HuH-7.5 (cell line): ENCODE measurements around the gene DBN1.

Experiments used
- DNase-seq: peaks from one replicate; pipeline ENCODE4 v3.0.0; 2011; ENCODE audit warnings: low spot score

DBN1 gene

DNA sequence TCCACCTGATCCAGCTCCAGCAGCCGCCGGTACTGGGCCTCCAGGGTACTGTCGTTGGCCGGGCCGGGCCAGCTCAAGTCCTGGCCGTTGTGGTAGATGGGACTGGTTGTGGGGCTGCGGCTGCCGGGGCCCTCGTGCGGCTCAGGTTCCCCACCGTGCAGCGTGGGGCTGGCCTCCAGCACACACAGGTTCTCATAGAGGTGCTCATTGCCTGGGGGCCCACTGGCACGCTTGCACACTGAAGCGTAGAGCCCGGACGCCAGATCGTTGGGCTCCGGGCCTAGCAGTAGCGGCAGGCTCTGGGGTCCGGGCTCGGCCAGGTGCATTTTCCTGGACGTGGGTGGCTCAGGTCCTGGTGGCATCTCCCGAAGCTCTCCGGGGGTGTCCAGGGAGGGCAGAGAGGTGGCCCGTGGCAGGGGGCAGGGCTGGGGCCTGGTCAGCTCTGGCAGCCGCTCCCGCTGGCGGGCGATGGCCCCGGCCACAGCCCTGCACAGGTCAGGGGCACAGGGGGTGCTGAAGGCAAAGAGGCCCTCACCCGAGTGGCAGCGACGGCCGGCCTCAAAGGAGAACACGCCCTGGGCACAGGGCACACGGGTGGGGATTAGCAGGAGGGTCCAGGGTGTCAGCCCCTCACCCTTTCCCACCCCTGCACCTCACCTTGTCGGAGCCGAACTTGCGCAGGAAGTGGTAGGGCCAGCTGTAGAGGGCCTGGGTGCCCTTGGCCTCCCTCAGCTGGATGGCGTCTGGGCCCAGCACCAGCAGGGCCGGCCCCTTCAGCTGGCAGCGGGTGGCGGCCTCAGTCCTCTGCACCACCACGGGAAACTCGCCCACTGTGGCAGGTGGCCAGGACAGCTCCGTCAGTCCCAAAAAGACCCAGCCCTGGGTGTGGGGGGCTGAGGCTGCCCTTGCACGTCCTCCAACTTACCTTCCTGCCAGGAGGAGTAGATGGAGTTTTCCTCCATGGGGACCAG lies 30.9 kb upstream of the DBN1 start:
- no peak for DNase-seq

GRCh38 chr5:177503351-177504085 lies 30.1 kb upstream of the DBN1 start:
- DNase-seq = no peak

DNA sequence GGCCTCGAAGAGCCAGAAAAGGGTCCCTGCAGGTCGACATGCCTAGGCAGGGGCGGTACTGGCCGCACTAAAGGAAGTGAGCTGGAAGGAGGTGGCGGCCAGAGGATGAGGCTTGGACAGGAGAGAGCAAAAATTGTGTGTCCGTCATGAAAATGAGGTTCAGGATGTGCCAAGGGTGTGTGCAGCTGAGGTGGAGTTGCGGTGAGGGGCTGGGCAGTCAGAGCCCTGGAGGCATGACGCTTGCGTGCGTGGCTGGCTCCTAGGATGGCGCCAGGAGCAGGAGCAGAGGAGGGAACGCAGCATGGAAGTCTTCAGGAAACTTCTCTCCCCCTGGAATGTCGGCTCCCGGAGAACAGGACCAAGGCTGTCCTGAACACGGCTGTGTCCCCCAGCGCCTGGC lies 29.5 kb upstream of the DBN1 start:
- DNase-seq = no peak

GRCh38 chr5:177501874-177502678 lies 28.6 kb upstream of the DBN1 start:
- DNase-seq = no peak

DNA sequence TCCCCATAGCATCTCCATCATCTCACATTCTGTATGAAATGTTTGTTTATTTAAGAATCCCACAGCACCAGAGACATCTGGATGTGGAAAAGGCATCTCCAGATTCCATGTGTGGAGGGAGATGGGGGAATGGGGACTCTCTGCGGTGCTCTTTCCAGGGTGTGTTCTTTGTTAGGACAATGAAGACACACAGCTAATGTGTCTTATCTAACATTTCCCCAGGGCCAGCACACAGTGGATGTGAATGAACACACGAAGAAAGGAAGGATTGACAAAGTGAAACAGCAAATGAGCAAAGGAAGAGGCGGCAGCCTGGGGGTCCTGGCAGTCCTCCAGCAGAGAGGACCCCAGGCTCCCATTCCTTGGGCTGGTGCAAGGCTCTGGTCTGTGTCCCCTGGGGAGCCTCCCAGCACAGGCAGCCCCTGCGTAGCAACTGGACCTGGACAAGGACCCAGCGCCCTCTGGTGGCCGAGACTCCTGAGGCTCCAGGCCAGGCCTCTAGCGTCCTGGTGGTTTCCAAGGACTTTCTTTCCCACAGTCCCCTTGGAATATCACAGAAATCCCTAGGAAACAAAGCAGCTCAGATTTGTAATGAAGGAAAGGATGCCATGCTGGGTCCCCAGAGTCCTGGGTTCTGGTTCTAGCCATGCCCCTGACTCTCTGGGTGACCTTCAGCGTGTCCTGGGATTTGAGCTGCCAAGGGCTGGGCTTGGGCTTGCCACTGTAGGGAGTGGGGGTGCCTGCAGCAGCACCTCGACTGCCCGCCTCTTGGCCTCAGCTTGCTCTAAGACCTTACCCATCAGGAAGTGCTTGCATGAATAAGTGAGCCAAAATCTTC lies 27.5 kb upstream of the DBN1 start:
- DNase-seq = peak; percentile 97

GRCh38 chr5:177499842-177500241 lies 26.4 kb upstream of the DBN1 start:
- DNase-seq = no peak

DNA sequence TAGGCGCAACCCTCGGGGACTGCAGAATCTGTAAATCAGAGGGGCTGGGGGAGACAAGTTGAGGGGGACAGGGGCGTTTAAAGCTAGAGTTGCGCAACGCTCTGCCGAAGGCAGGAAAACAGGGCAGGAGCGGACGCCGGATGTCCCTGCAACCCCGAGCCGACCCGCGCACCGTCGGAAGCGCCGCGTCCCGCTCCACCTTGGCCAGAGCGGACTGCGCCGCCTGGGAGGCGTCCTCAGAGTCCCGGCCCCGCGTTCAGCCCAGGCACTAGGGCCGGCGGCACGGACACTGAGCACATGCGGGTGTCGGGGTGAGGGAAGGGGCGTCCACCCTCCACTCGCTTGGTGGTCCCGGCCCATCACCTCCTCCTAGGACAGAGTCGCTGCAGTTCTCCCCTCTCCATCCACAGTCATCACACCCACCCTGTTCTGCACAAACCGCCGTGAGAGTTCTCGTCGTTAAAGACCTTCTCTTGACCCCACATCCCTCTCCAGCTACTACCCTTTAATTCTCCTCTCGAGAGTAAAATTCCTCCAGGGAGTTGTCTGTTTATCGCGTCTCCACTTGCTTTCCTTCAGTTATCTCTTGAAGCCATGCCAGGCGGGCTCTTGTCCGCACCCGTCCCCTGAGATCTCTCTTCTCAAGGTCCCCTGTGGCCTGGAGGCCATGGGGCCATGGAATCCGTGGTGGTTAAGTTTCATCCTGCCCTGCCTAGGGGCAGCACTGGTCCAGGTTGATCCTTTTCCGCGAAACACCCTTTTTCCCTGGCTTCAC lies 24.8 kb upstream of the DBN1 start:
- DNase-seq = peak; percentile 60

DNA sequence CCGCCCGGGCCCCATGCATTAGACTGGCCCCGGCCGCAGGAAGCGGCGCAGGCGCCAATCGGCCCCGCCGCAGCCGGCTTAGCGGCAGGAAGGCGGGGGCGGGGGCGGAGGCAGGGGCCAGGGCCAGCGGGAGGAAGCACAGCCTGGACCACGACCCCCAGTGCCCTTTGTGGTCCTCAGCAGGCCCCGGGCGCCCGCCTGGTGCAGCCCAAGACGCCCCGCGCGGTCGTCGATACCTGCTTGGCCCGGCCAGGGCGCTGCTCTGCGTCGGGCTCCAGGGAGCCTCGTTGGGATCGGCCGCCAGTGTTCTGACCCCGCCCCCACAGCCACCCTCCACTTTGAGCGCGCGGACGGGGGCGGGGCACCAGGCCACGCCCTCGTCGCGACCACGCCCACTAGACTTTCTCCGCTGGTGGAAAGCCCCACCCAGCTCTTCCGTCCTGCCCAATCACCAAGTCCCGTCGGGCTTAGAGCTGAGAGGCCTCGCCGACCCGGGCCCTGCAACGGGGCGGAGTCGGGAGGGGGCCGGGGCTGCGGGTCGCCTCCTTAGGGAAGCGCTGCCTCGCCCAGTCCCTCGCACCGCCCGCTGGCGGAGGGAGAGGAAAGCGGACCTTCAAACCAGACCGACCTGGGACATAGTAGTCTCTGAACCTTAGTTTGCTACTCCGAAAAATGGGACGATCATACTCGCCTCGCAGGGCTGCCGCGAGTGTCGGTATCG lies 24.0 kb upstream of the DBN1 start, which contains the start of gene PDLIM7:
PDLIM7 (minus strand) TSS at position 313 of the 721 bp plus-strand sequence. CDS start 1,092 bp downstream, outside the sequence.
- peak; percentile 100 for DNase-seq

DNA sequence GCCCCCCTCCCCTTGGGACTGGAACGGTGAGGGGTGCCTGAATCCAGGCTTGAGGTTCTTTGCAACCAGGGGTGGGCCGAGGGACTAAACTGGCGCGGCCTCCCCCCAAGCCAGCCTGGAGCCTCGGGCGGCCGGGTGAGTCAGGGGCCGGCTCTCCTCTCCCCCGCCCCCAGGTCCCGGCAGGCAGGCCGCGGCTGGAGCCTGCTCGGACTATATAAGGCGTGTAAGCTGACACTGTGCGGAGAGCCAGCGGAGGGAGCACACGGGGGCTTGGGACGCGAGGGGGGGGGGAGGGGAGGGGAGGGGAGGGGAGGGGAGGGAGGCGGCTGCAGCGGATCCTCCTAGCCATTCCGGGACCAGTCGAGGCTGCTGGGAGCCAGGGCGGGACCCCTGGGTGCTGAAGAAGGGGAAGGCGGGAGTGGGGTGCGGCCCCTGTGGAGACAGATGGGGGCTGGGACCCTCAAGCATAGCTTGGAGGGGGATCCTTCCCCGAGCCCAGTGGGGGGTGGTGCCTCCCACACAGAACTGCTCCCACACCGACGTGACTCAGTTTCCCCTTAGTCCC lies 23.4 kb upstream of the DBN1 start:
- DNase-seq = peak; percentile 92

DNA sequence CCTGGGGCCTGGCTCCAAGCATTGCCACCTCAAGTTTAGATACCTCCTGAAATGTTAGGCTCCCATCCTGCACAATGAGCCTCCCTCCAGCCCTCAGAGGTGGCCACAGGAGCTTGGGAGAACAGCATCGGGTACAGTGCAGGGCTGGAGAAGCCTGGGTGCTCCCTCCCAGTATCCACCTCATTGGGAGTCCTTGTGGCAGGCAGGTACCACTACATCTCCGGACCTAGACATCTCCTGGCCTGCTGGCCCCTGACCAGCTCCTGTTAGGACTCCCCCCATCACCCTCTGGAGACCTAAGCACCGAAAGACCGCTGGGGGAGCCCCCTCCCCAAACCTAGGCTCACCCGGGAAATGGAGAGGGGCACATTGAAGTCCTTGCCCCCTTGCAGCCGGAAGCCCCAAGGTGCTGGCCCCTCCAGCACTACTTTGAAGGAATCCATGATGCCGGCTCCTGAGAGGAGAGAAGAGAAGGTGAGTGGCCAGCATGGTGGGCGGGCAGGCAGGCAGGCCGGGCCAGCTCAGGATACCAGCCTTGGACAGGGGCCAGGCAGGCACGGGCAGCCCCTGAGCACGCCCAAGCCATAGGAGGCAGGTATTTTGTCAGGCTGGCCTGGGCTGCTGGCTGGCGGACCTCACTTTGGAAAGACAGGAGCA lies 22.8 kb upstream of the DBN1 start:
- DNase-seq = peak; percentile 92

GRCh38 chr5:177495243-177496060 lies 22.0 kb upstream of the DBN1 start:
- DNase-seq = no peak

- DNase-seq = no peak
Measured at GRCh38 chr5:177494346-177495195, 21.1 kb upstream of the DBN1 start.

DNA sequence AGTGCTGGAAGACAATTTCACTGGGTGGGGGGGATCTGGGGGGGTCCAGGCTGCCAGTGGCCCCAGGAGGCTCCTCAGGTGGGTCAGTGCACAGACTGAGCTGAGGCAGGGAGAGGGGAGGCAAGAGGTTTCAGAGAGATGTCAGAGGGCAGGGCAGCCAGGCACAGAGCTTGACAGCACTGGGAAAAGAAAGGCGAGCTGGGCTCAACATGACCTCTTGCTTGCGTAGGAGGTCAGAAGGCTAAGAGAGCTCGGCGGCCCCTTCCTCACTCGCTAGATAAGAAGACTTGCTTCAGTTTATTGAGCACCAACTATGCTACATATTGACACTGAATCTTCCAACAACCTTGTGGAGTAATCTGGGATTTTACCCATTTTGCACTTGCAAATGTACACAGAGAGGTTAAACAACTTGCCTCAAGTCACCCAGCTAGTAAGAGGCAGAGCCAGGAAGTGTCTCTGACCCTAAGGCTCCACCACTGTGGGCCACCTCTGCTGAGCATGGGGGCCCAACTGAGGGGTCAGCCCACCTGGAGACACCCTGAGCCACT lies 20.4 kb upstream of the DBN1 start:
- DNase-seq = no peak

GRCh38 chr5:177492841-177493240 lies 19.4 kb upstream of the DBN1 start:
- DNase-seq = no peak

GRCh38 chr5:177491983-177492746 lies 18.7 kb upstream of the DBN1 start:
- no peak for DNase-seq

DNA sequence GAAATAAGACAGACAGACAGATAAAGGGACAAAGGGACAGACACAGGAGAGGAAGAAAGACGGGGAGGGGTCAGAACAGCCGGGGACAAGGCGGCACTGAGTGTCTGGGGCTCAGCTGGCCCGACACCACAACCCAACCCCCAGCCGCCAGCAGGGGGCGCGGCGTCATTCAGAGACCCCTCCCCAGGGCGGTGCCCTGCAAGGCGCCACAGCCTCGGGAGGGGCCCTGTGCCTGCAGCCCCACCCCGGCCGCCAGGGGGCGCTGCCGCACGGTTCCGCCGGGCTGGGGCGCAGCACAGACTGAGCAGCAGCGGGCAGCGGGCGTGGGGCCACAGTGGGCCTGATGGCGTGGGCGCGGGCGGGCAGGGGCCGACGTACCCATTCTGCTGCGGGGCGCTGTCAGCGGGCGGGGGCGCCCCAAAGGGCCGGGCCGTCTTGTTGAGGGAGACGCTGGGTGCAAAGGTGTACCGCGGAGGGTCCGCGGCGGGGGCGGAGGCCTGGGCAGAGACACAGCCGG lies 18.1 kb upstream of the DBN1 start:
- DNase-seq = peak; percentile 92
